Measurements from ENCODE around the gene INPP5A.

The INPP5A gene

DNA sequence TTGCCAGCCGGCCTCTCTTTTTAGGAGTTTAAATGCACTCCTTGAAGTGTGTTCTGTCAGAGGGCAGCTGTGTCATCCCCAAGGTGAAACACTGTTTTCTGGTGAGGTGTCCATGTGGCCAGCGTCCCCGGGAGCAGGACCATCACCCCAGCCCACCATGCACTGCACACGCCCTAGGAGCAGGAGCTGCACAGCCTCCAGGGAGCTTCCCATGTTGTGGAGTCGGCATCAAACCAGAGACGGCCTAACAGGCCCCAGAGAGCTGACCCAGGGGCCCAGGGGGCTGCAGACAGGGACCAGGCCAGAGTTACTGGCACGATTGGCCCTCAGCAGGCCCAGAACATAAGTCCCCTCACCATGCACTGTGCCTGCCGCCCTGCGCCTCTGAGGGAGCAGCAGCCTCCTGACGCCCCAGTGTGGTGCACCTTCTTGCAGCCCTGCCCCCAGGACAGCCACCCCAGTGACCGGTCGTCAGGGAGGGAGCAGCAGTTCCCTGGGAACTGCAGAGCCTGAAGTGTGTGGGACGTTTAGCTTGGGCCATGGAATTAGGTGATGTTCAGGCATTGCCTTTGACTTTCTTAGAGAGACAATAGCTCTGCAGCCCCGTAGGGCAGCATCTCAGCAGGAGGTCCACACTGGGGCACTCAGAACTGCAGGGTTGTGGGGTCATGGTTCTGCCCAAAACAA is 150.4 kb downstream of the INPP5A start:
- no peak for DNase-seq (ENCODE audit: low read depth in 1 of 2, low spot score in 1 of 2)

DNA sequence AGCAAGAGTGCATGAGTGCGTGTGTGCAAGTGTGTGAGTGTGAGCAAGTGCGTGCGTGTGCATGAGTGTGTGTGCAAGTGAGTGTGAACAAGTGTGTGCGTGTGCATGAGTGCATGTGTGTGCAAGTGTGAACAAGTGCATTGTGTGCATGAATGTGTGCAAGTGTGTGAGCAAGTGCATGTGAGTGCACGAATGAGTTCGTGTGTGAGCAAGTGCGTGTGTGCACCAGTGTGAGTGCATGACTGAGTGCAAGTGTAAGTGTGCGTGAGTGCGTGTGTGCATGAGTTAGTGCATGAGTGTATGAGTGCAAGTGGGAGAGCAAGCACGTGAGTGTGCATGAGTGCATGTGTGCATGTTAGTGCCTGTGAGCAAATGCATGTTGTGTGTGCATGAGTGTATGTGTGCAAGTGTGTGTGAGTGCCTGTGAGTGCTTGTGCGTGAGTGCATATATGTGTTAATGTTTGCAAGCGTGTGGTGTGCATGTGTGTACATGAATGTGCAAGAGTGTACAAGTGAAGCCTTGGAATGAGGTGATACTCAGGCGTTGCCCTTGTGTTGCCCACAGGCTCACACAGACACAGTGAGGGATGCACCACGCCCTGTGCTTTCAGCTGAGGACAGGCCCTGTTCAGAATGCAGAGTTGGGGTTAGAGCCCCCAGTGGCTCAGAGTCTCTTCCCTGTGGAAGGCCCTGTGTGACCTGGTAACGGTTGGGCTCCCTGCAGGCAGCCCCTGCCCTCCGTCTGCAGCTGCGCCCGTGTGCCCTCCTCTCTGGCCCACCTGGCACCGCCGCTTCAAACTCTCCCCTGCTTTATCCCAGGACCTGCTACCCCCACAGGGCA is 151.2 kb downstream of the INPP5A start:
- DNase-seq (ENCODE audit: low read depth in 1 of 2, low spot score in 1 of 2) = no peak

DNA sequence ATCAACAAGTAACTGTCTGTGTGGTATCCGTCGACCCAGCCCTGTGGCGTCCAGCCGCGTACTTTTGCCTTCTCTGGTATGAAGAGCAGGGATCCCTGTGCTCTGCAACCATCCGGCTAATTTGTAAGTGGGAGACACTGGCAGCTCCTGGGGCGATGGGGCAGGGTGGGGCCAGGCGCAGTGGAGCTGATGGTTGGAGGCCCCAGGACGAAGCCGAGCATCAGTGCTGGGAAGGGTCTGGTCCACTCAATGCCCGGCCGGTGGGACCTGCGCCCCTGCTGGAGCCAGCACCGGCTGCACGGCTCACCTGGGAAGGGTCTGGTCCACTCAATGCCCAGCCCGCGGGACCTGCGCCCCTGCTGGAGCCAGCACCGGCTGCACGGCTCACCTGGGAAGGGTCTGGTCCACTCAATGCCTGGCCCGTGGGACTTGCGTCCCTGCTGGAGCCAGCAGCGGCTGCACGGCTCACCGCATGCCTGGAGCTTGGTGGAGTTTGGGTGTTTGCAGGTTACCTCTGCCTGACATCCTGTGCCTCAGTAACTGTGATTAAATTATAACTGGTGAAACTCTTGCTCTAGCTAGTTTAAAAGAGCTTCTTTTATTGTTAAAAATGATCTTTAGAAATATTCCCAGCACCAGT is 152.3 kb downstream of the INPP5A start:
- no peak for DNase-seq (ENCODE audit: low read depth in 1 of 2, low spot score in 1 of 2)

DNA sequence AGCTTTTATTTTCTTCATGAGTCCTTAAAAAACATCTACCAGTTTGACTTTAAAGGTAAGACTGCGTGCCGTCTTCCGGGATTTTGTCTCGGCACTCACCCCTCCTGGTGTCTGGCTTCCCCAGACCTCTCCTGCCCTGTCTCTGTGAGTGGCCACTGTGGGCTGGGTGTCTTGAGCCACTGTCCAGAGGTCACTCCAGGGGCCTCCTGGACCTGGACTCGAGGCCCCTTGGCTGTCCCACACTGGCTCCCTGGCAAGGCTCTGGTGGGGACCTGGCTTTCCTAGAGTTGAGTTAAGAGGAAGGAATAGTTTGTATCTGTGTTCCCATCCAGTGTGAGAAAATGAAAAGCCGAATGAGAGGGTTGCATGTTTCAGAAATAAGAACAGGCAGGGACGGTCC is 152.8 kb downstream of the INPP5A start:
- DNase-seq (ENCODE audit: low read depth in 1 of 2, low spot score in 1 of 2) = no peak

DNA sequence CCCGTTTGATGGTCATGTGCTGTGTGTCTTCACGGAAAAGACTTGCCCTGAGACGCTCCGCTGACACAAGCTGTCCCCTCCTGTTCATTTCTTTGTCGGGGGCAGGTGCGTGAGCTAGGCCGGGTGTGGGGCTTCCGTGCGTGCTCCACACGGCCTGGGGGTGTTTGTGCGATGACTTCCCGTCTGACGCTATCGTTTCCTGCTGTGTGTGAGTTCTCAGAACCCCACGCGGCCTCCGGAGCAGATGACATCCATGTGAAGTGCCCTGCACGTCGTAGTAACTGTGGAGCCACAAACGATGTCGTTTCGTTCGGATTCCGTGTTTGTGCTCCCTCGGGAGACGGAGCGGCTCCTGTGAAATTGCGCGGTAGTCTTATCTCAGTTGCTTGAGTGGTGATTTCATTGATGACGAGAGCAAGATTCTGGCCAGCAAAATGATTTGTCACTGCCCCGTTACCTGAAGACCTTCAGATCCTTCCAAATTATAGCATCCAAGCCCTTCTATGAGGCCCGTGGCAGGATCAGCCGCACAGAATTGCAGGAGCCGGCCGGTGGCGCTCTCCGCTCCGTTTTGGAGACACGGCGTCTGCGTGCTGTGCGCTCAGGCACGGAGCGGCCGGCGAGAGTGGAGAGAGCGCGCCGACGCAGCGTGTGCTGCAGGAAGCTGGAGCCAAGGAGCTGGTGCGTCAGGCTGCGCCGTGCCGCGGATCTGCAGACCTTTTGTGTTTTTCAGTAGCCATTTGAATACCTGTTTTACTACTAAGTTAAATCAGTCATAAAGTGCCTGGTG is 153.4 kb downstream of the INPP5A start:
- DNase-seq (ENCODE audit: low read depth in 1 of 2, low spot score in 1 of 2) = no peak

DNA sequence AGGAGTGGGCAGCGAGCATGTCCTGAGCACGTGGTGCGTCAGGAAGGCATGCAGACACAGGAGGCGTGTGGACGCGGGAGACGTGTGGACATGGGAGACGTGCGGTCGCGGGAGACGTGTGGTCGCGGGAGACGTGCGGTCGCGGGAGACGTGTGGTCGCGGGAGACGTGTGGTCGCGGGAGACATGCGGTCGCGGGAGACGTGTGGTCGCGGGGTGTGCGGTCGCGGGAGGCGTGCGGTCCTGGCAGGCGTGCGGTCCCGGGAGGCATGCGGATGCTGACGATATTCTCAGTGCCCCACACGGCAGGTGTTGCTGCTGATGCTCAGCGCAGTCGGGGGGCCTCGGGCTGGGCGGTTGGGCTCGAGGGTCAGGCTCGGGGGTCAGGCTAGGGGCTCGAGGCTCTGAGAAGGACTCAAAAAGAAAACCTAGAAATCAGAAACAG is 154.1 kb downstream of the INPP5A start:
- DNase-seq (ENCODE audit: low read depth in 1 of 2, low spot score in 1 of 2) = no peak

- no peak for DNase-seq (ENCODE audit: low read depth in 1 of 2, low spot score in 1 of 2)
Measured at GRCh38 chr10:132692311-132692710, 154.7 kb downstream of the INPP5A start.

DNA sequence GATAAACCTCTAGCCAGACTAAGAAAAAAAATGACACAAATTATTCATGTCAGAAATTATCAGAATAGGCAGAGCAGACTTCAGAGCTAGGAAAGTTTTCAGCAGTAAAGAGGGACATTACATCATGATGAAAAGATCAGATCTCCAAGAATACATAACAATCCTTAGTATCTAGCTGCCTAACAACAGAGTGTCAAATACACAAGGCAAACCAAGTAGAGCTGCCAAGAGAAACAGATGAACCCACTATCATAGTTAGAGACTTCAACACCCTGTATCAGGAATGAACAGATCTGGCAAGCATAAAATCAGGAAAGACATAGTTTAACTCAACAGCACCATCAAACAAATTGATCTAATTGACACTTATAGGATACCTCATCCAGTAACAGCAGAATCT is 156.1 kb downstream of the INPP5A start:
- no peak for DNase-seq (ENCODE audit: low read depth in 1 of 2, low spot score in 1 of 2)

DNA sequence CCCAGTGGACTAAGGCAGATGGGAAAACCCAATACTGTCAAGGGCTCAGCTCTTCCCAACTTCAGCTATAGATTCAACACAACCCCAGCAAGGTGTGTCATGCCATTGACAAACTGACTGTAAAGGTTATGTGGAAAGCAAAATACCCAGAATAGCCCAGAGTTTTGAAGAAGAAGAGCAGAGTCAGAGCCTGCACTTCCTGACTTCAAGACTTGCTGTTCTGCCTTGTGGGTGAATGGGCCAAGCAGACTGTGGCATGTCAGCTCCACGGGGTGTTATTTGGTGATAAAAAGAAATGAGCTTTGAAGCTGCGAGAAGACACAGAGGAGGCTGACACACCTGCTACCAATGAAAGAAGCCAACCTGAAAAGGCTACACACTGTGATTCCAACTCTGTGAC is 158.6 kb downstream of the INPP5A start:
- no peak for DNase-seq (ENCODE audit: low read depth in 1 of 2, low spot score in 1 of 2)

DNA sequence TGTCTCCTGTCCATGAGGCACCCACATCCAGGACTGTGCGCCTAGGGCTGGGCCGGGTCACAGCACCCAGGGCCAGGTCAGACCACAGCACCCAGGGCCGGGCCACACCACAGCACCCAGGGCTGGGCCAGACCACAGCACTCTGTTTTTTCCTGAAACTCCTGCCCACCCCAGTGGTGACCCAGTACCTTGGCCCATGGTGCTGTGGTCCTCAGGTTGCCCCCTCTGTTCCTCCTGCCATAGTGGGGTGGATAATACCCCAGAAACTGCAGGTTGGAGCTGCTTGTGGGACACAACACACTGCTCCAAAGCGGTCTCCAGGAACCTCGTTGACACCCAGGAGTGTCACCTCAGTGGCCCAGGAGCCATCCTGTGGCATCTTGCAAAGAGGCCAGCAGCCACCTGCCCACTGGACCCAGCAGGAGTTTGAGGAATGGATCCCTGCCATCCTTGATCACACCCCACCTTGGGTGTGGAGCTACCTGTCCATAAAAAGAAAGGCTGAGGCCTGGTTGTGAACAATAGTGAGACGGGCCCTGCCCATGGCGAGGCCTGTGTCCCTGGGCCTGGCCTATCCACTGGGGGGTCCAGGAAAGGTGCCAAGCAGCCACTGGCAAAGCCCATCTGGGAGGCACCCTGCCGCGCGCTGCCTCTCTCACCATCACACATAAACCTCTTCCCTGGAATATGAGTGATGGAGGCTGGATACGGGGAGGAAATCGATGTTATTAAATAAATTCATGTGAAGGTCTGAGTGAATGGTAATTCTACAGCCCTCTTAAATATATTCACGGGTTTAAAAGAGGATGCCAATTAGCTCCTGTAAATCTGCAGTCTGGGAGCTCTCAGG is 159.4 kb downstream of the INPP5A start:
- no peak for DNase-seq (ENCODE audit: low read depth in 1 of 2, low spot score in 1 of 2)

GRCh38 chr10:132697578-132698200 is 160.1 kb downstream of the INPP5A start:
- DNase-seq (ENCODE audit: low read depth in 1 of 2, low spot score in 1 of 2) = no peak

GRCh38 chr10:132698211-132698751 is 160.7 kb downstream of the INPP5A start:
- no peak for DNase-seq (ENCODE audit: low read depth in 1 of 2, low spot score in 1 of 2)

- DNase-seq (ENCODE audit: low read depth in 1 of 2, low spot score in 1 of 2) = no peak
Measured at GRCh38 chr10:132698761-132699391, 161.3 kb downstream of the INPP5A start.

- no peak for DNase-seq (ENCODE audit: low read depth in 1 of 2, low spot score in 1 of 2)
Measured at GRCh38 chr10:132699411-132700155, 162.0 kb downstream of the INPP5A start.

DNA sequence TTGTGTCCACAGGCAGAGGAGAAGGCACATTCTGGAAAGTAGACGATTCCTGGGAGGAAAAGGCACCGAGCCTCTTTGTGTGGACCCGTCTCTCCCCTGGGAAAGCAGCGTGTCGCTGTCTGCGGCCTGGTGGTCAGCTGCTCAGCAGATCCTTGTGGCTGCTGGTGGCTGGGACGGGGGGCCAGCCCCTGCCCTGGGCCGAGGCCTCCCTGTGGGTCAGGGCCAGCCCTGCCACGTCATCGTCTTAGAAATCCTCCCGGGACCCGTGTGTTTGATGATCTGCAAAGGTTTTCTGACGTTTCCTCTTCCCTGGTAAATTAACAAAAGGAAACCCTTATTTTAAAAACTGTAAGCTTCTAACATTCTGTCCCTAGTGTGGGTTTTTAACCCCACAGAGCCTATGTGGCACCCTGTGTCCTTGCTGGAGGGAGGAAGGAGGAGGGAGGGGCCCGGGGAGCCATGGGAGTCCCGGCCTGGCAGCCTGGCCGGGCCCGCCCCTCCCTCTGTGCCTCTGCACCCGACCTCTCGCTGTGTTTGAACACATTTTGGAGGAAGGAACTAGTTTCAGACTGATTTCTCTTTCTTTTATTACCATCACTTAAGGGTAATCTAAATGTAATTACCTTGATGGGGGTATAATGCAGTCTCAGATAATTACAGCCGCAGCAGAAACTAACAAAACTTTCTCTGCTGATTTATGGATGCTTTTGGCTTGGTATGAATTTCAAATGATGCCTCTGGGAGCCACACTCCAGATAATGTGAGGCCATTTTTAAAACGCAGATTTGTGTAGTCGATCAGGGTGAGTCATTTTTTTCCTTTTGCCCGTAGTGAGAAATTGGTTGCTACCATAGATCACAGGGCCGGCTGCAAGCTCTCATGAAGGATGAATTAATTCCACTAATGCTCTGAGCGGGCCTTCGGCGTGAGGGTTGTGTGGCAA is 162.8 kb downstream of the INPP5A start:
- DNase-seq (ENCODE audit: low read depth in 1 of 2, low spot score in 1 of 2) = no peak

GRCh38 chr10:132701099-132701845 is 163.7 kb downstream of the INPP5A start:
- no peak for DNase-seq (ENCODE audit: low read depth in 1 of 2, low spot score in 1 of 2)

- DNase-seq (ENCODE audit: low read depth in 1 of 2, low spot score in 1 of 2) = no peak
Measured at GRCh38 chr10:132701846-132702190, 164.2 kb downstream of the INPP5A start.
